A549 (cell line): ENCODE measurements around the gene TP73. TPM values are rescaled to one million over a fixed set of nuclear protein-coding genes. Genes with fewer than 3 reads are reported as not detected.

Experiments
- ATAC-seq, 2 experiments: fragments of 200-7000 bp in 1 of 2; fragments of >200 bp in 1 of 2; cut with Nextera tagmentation in 1 of 2; cut with Tn5 transposase in 1 of 2; 3 replicates each; pipeline versions ENCODE4 v1.8.0 to v1.9.1; 2018 to 2020; ENCODE audit warnings: mild to moderate bottlenecking in 1 of 2, moderate library complexity in 1 of 2
- CTCF ChIA-PET: fragments of 300-600 bp; sonication (Branson Sonifier 250); formaldehyde crosslinking; extraction: SDS; loops from one replicate; lab custom pipeline; 2021; ENCODE audit warnings: antibody characterized with exemption, inconsistent platforms; lab: Yijun Ruan, JAX
- POLR2A ChIA-PET: fragments of 350-600 bp; formaldehyde crosslinking; extraction: SDS; loops from one replicate; lab custom pipeline; 2021; ENCODE audit warnings: antibody characterized with exemption, inconsistent platforms; lab: Yijun Ruan, JAX
- DNase-seq, 2 experiments: peaks; one replicate each; pipeline versions ENCODE4 v3.0.0 to v3.0.0-alpha.2; 2011 to 2016; ENCODE audit warnings: low read depth in 1 of 2, low spot score in 1 of 2
- FAIRE-seq: peaks from 2 replicates; lab custom pipeline; 2011; peaks lifted over from hg19 to GRCh38; lab: Jason Lieb, UNC
- H3K27ac ChIP-seq, 2 experiments: fragments of >200 bp; sonication (Bioruptor Twin); formaldehyde crosslinking; 3 replicates each; pipeline ENCODE4 v1.5.1; 2016 to 2017
- H3K4me1 ChIP-seq: fragments of >200 bp; sonication (Bioruptor Twin); formaldehyde crosslinking; 3 replicates; pipeline ENCODE4 v1.6.1; 2016
- H3K4me2 ChIP-seq: fragments of >200 bp; sonication (Bioruptor Twin); formaldehyde crosslinking; 3 replicates; pipeline ENCODE4 v1.6.1; 2016
- H3K4me3 ChIP-seq: fragments of >200 bp; sonication (Bioruptor Twin); formaldehyde crosslinking; 3 replicates; pipeline ENCODE4 v1.5.1; 2016
- H3K9me3 ChIP-seq: fragments of >200 bp; sonication (Bioruptor Twin); formaldehyde crosslinking; 3 replicates; pipeline ENCODE4 v1.6.1; 2016
- BCL3 ChIP-seq: fragments of >200 bp; sonication (Bioruptor Twin); formaldehyde crosslinking; IDR thresholded peaks from 3 replicates; pipeline ENCODE4 v1.6.1; 2016
- CBX2 ChIP-seq: fragments of 200-600 bp; sonication (generic); IDR thresholded peaks from 2 replicates; pipeline ENCODE4 v1.6.1; 2016; ENCODE audit warnings: low read depth, mild to moderate bottlenecking, borderline replicate concordance
- EHMT2 ChIP-seq: fragments of 200-600 bp; sonication (generic); IDR thresholded peaks from 2 replicates; pipeline ENCODE4 v1.6.1; 2016; ENCODE audit warnings: antibody characterized with exemption, low read depth, mild to moderate bottlenecking, moderate library complexity
- EP300 ChIP-seq, 2 experiments: fragments of >200 bp; sonication (Bioruptor Twin); formaldehyde crosslinking; IDR thresholded peaks; 2 replicates in 1 of 2; 3 replicates in 1 of 2; pipeline ENCODE4 v1.6.1; 2016 to 2017
- FOXS1 ChIP-seq: fragments of 250-450 bp; sonication (Bioruptor Pico); IDR thresholded peaks from 2 replicates; pipeline ENCODE4 v1.5.0; 2020; ENCODE audit warnings: mild to moderate bottlenecking, moderate library complexity
- HOXB5 ChIP-seq: fragments of 250-450 bp; sonication (Bioruptor Pico); IDR thresholded peaks from 2 replicates; pipeline ENCODE4 v1.5.0; 2020; ENCODE audit warnings: mild to moderate bottlenecking, moderate library complexity
- JUN ChIP-seq, 2 experiments: fragments of >200 bp; sonication (Bioruptor Twin); formaldehyde crosslinking; IDR thresholded peaks; 2 replicates in 1 of 2; 3 replicates in 1 of 2; pipeline ENCODE4 v1.6.1; 2016 to 2017
- JUNB ChIP-seq: fragments of >200 bp; sonication (Bioruptor Twin); formaldehyde crosslinking; IDR thresholded peaks from 2 replicates; pipeline ENCODE4 v1.6.1; 2016
- MAFK ChIP-seq: fragments of 450-650 bp; IDR thresholded peaks from 2 replicates; pipeline ENCODE4 v1.6.1; 2014; ENCODE audit not compliant: partially characterized antibody
- MAZ ChIP-seq: fragments of 150-350 bp; IDR thresholded peaks from 2 replicates; pipeline ENCODE4 v1.6.1; 2014; ENCODE audit warnings: antibody characterized with exemption, low read depth, low read length, borderline replicate concordance
- PBX3 ChIP-seq: IDR thresholded peaks from 2 replicates; pipeline ENCODE4 v1.6.1; 2012
- PHF8 ChIP-seq: fragments of 200-600 bp; sonication (generic); IDR thresholded peaks from 2 replicates; pipeline ENCODE4 v1.6.1; 2016; ENCODE audit warnings: low read depth, mild to moderate bottlenecking, antibody characterized with exemption, moderate library complexity, borderline replicate concordance
- POLR2AphosphoS2 ChIP-seq: conservative IDR thresholded peaks from 2 replicates; pipeline ENCODE4 v1.6.1; 2012; ENCODE audit warnings: low read length, improper control_type of control experiment, inconsistent platforms
- RAD21 ChIP-seq, 2 experiments: fragments of >200 bp in 1 of 2; sonication (Bioruptor Twin) in 1 of 2; formaldehyde crosslinking in 1 of 2; IDR thresholded peaks in 1 of 2; conservative IDR thresholded peaks in 1 of 2; 2 replicates in 1 of 2; 3 replicates in 1 of 2; pipeline ENCODE4 v1.6.1; 2012 to 2018; ENCODE audit warnings: inconsistent platforms in 1 of 2
- RARB ChIP-seq: fragments of 250-450 bp; sonication (Bioruptor Pico); IDR thresholded peaks from 2 replicates; pipeline ENCODE4 v1.8.0; 2021; ENCODE audit warnings: mild to moderate bottlenecking, moderate library complexity
- RCOR1 ChIP-seq: fragments of 150-350 bp; IDR thresholded peaks from 2 replicates; pipeline ENCODE4 v1.6.1; 2014; ENCODE audit warnings: antibody characterized with exemption, low read length, low read depth
- RFX5 ChIP-seq: fragments of 450-650 bp; IDR thresholded peaks from 2 replicates; pipeline ENCODE4 v1.7.1; 2014; ENCODE audit warnings: antibody characterized with exemption, mild to moderate bottlenecking, moderate library complexity
- RNF2 ChIP-seq: fragments of 200-600 bp; sonication (generic); IDR thresholded peaks from 2 replicates; pipeline ENCODE4 v1.6.1; 2016; ENCODE audit warnings: low read depth, mild to moderate bottlenecking, antibody characterized with exemption, moderate library complexity, borderline replicate concordance
- SMC3 ChIP-seq: fragments of >200 bp; sonication (Bioruptor Twin); formaldehyde crosslinking; IDR thresholded peaks from 3 replicates; pipeline ENCODE4 v1.6.1; 2018; ENCODE audit warnings: inconsistent platforms
- SREBF2 ChIP-seq: fragments of 450-650 bp; IDR thresholded peaks from 2 replicates; pipeline ENCODE4 v1.6.1; 2014; ENCODE audit warnings: mild to moderate bottlenecking, moderate library complexity
- TFCP2L1 ChIP-seq: fragments of 250-450 bp; sonication (Bioruptor Pico); IDR thresholded peaks from 2 replicates; pipeline ENCODE4 v1.5.0; 2021; ENCODE audit warnings: mild to moderate bottlenecking
- TP53 ChIP-seq: fragments of 250-450 bp; sonication (Bioruptor Pico); IDR thresholded peaks from 2 replicates; pipeline ENCODE4 v1.5.0; 2021; ENCODE audit warnings: mild to moderate bottlenecking, moderate library complexity
- ZC3H11A ChIP-seq: fragments of 450-650 bp; IDR thresholded peaks from 2 replicates; pipeline ENCODE4 v1.6.1; 2014; ENCODE audit warnings: antibody characterized with exemption, mild to moderate bottlenecking
- ZFP36 ChIP-seq: fragments of 450-650 bp; IDR thresholded peaks from 2 replicates; pipeline ENCODE4 v1.6.1; 2014; ENCODE audit warnings: borderline replicate concordance; ENCODE audit not compliant: partially characterized antibody
- WGBS: methylation state at CpG from one replicate; pipeline ENCODE4 v1.1.6; 2017; ENCODE audit errors: missing lambda C conversion rate; 5-methylcytosine and 5-hydroxymethylcytosine counted together
- polyA plus RNA-seq, 4 experiments: library from polyadenylated mRNA; depleted of rRNA in 3 of 4; stranded (reverse); fragments of >200 nt; fragmentation: RNase III in 1 of 4; extraction: RNeasy Plus Mini Kit Qiagen cat#74134 plus additional on column Dnase treatment in 1 of 4; gene quantifications; 2 replicates in 3 of 4; 3 replicates in 1 of 4; pipeline ENCODE4 v1.2.3, GENCODE V29; 2011 to 2017

TP73 gene
- polyA plus RNA-seq, 2 of the 4 experiments (the other 2 are of a cell fraction), result 0.01 to 0.25 TPM

- DNase-seq (no peak), FAIRE-seq (no peak), ATAC-seq (no peak)
- H3K4me1 ChIP-seq, result no peaks in the 10 kb centered on the region
- ChIA-PET POLR2A (no interaction called here), CTCF (interaction anchor here (0.9 kb wide), 1 partner anchor 18 kb away, joined by 5 read pairs; no protein-coding TSS in a partner anchor)
- H3K9me3 ChIP-seq, result peaks cover 8% of the 10 kb centered on the region; the same call in 1 of the 3 replicates
- no peak overlapping the region for H3K27ac ChIP-seq
- H3K4me3 ChIP-seq, result no peak overlapping the region
- H3K4me2 ChIP-seq, result no peak overlapping the region
- TF ChIP-seq JUN (IDR thresholded peaks at IDR 0.05), result no peak
- TF ChIP-seq BCL3, result no peak
- TF ChIP-seq EHMT2, result no peak
- no peak for TF ChIP-seq FOXS1
- no peak for TF ChIP-seq TP53
- no peak for TF ChIP-seq RFX5
- no peak for TF ChIP-seq MAZ
- no peak for TF ChIP-seq HOXB5
- no peak for TF ChIP-seq TFCP2L1 (CRISPR knock-in tag)
- no peak for TF ChIP-seq SREBF2
- no peak for TF ChIP-seq ZFP36
- no peak for TF ChIP-seq PHF8
- WGBS, result 43% methylated on average over 6 of the region's 6 CpGs
Measured at GRCh38 chr1:3759164-3759563, 106.8 kb downstream of the TP73 start.

GRCh38 chr1:3759796-3760195 is 107.5 kb downstream of the TP73 start:
- Histone ChIP-seq H3K9me3 (peaks cover 8% of the 10 kb centered on the region; the same call in 1 of the 3 replicates), H3K4me2 (no peak overlapping the region), H3K4me1 (no peaks in the 10 kb centered on the region)
- POLR2A ChIA-PET, result no interaction called here
- no peak for TF ChIP-seq MAFK
- no peak for TF ChIP-seq SREBF2
- no peak for TF ChIP-seq SMC3
- TF ChIP-seq RAD21 (conservative IDR thresholded peaks at IDR 0.05 in 1 of 2, IDR thresholded peaks at IDR 0.05 in 1 of 2), result no peak
- no peak for TF ChIP-seq RCOR1
- TF ChIP-seq HOXB5, result no peak
- no peak for TF ChIP-seq PBX3
- no peak for TF ChIP-seq RARB (CRISPR knock-in tag)
- no peak for TF ChIP-seq ZC3H11A
- TF ChIP-seq RNF2, result no peak
- TF ChIP-seq EP300 (IDR thresholded peaks at IDR 0.05), result no peak
- TF ChIP-seq POLR2AphosphoS2, result no peak
- no peak for TF ChIP-seq JUNB
- TF ChIP-seq CBX2, result no peak
- TF ChIP-seq, all 56 proteins: peak for 0
- FAIRE-seq, result no peak
- ATAC-seq, result no peak
- Histone ChIP-seq H3K4me3 (no peak overlapping the region), H3K27ac (no peak overlapping the region)
- no peak for DNase-seq
- CTCF ChIA-PET, result interaction anchor here (0.9 kb wide), 1 partner anchor 18 kb away, joined by 5 read pairs; no protein-coding TSS in a partner anchor
- 42% methylated on average over 6 of the region's 6 CpGs for WGBS
